GM18498 (cell line): ENCODE measurements around the gene MRGPRX2.

Source experiments
- ATAC-seq: cut with Tn5 transposase; IDR thresholded peaks from one replicate; pipeline ENCODE4 v1.9.1; 2021; ENCODE audit warnings: mild to moderate bottlenecking, moderate library complexity; ENCODE audit not compliant: unreplicated experiment

The MRGPRX2 gene

DNA sequence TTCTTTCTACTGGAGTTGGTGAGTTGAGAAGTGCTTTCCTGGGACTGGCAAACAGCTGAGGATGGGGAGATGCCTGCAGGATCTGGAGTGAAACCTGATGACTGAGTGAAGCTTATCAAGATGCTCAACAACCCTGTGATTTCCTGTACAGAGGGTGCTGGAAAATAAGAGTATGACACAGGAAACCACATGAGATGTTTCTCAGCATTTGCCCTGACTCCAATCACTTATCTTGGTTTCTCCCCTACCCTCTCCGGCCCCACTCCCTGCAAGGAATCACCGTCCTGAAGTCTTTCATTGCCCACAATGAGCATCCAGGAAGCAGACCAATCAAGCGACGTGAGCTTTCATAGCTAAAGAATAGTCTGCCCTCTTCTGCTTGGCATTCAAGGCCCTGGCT is at the start of gene MRGPRX2:
Gene MRGPRX2 (minus strand): TSS at position 89 of the 400 bp plus-strand sequence. CDS start 4,315 bp downstream, outside the sequence.
- no peak for ATAC-seq

DNA sequence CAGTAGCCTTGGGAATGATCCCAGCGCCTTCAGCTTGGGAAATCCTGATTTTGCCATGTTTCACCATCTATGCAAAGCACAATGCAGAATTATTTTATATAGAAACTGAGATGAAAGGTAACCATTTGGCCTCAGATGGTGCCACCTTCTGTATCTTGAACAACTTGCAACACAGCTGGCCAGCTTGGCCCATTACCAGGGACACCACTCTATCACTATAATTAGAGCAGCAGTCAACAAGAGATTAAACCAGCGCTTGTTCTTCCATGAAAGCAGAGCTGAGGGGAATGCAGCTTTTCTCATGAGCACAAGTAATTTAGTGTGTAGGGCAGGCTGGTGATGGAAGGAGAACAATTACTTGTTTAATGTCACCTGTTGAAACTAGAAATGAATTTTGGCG is 49.8 kb upstream of the MRGPRX2 start:
- no peak for ATAC-seq

DNA sequence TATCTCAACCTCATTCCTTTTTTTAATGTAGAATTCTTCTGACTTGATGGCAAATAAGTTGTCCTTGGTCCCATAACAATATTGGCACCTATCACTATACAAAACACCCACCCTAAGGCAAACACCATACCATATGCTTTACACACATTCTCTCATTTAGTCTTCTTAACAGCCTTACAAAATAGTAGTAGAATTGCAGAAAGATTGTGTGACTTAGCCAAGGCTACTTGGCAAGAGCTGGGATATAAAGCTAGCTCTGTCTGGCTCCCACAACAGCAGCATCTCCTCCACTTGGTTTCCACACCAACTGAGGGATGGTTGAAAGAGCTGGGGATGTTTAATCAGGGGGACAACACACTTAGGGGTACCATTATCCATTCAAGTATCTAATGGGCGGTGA is 46.6 kb upstream of the MRGPRX2 start:
- no peak for ATAC-seq

DNA sequence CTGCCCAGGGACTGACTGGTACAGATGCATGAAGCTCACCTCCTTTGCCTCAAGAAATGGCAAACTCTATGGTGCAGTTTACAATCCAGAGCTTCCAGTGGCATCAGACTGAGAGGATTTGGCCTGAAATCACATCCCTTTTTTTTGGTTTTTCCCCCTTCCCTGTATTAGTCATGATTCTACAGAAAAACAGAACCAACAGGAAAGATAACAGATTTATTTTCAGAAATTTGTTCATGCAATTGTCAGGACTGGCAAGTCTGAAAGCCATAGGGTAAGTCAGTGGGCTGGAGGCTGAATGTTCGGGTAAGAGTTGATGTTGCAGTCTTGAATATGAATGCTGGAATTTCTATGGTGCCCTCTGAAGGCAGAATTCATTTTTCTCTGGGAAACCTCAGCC is 44.5 kb upstream of the MRGPRX2 start:
- ATAC-seq: no peak

DNA sequence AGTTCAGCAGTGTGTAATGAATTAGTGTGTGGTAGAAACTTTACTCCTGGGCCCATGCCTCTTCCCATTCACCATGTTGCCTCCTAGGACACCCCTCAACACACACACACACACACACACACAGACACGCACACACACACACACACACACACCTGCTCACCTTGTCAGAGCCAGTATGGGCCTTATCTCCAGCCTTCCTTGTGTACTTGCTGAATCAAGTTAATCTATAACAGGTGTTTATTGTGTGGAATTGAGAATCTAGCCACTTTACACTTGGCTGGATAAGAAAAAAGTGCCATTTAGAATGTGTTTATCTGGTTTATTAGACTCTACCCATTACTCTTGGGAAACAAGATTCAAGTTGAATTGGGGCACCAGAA is 42.0 kb upstream of the MRGPRX2 start:
- ATAC-seq: no peak

DNA sequence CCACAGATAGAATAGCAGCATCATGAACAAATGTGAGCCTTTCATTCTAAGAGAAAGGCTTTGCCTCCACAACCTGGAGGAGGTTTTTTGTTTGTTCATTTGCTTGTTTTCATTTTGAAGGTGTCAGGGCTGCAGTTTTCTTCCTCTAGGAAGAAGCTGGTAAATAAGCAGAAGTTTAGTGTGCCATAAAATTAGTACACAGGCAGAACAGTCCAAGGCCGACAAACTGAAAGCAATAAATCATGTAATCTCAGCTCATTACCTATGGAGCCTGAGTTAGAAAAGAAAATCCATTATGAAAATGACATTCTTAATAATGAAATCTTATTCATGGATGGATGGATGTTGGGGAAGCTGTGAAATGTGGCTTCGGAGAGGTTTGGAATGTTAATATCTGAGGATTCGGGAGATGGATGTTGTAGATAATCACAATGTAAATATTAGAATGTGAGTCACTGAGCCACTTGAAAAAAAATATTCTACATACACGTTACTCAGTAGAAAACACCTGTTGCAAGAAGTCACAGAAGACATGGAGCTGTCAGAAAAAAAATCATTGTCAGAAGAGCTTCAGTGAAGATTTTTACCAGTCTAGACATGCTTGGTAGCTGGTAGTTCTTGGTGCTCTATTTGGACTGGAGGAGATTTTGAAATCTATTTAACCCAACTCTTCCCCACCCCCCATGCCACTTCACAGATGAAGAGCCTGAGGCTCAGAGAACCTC is 41.4 kb upstream of the MRGPRX2 start:
- no peak for ATAC-seq

DNA sequence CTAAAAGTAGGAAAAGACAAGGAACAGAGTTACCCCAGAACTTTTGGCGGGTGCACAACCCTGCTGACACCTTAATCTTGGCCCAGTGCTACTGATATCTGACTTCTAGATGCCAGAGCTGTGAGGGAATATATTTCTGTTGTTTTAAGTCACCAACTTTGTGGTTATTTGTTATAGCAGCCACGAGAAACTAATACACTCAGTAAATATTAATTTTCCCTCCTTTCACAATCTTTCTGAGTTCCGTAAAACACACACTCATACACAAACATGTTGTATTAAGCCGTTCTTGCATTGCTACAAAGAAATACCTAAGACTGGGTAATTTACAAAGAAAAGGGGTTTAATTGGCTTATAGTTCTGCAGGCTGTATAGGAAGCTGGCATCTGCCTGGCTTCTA is 40.4 kb upstream of the MRGPRX2 start:
- no peak for ATAC-seq

DNA sequence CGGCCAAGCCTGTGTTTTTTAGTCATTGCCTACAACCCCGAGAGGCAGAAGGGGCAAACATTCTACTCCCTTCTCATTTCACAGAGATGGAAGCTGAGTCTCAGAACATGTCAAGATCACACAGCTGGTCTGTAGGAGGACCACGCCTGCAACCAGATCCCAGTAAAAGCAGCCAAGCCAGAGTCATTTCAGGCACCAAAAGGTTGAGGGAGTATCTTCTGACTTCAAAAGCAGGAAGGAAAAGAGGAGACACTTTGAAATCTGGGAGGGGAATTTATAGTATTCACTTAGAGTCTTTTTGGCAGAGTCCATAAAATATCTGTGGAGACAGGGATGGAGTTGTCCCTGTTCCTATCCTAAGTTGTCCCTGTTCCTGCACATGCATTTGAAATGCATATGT is 38.6 kb upstream of the MRGPRX2 start:
- ATAC-seq: no peak

DNA sequence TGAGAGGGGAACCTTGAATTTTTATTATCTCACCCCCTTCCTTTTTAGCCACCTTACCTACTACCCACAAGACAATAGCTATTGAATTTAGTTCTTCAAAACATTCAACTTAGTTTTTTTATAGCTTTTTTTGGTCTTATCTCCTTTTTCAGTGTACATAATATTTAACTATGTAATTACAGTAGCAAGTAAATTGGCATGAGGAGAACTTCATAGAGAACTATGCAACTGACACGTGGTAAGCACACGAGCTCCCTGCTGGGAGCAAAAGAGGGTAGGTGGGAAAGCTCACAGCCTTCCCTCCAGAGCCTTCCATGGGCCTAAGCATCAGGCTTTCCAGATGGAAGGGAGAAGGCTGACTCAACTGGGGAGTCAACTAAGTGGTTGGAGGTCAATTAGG is 34.3 kb upstream of the MRGPRX2 start:
- no peak for ATAC-seq

DNA sequence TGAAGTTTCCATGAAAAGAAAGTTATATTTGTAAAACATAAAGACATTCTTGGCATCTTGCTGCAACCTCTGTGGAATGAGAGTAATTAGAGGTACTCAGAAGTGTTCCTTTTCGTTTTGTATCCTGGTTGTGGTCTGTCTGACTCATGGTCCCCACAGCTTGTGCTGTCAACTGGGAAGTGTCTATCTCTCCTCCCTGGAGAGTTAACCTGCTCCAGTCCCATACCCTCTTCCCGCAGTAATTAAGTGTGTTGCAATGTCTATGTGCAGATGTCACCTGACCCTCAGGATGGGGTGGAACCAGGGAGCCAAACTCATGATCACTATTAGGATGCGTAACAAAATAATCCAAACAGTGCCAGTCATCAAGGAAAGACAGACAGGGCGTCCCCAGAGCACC is 33.5 kb upstream of the MRGPRX2 start:
- ATAC-seq: no peak

DNA sequence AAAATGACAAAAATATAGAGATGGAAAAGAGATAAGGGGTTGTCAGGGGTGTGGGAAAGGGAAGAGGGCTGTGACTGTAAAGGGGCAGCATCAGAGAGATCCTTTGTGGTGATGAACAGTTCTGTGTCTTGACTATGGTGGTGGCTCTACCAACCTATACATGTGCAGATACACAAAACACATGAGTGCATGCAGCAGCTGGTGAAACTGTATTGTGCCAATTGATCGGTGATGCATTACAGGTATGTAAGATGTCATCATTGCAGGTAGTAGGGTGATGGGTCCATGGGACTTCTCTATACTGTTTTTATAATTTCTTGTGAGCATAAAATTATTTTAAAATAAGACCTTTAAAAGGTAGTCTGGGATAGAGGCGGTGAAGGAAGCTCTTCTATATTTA is 32.3 kb upstream of the MRGPRX2 start:
- ATAC-seq: no peak

DNA sequence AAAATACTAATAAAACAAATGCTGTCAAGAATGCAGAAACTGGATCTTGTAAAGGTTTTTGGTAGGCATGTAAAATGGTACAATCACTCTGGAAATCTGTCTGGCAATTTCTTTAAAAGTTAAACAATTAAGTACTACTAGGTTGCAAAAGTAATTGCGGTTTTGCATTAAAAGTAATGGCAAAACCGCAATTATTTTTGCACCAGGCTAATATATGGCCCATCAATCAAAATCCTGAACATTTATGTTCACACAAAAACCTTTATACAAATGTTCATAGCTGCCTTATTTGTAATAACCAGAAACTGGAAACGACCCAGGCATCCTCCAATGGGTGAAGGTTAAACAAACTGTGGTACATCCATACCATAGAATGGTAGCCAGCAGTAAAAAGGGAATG is 31.8 kb upstream of the MRGPRX2 start:
- no peak for ATAC-seq

DNA sequence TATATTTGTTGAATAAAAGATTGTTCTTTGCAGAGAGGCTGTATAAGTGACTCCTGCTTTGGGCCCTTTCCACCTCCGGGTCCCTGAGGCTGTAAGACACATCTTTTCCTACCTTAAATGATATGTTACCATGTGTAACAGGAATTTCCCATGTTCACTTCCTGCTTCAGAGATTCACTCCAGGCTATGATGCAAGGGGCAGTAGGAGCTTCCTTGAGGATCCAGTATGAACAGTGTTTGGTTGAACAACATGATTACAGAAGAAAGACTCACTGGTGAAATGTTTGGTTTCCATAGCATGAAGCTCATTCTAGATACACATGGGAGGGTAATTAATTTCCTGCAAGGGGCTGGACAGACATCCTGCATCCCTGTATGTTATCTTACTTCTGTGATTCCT is 30.8 kb upstream of the MRGPRX2 start:
- ATAC-seq: no peak

DNA sequence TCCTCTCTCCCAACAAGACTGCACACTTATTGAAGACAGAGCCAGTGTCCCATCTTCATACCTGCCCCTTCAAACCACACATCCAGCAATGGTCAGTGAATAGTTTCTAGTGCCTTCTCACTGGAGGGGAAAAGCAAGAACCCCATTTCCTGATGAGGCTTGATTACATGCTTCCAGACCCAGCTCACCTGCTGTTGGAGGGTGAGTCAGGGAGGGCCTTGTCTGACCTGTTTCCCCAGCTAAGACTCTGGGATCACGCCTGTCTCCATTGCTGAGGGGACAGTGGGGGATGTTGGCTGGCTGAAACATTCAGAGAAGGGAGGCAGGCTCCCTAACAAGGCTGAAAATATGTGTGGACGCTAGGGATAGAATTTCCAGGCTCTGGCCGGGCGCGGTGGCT is 28.9 kb upstream of the MRGPRX2 start:
- ATAC-seq: no peak

DNA sequence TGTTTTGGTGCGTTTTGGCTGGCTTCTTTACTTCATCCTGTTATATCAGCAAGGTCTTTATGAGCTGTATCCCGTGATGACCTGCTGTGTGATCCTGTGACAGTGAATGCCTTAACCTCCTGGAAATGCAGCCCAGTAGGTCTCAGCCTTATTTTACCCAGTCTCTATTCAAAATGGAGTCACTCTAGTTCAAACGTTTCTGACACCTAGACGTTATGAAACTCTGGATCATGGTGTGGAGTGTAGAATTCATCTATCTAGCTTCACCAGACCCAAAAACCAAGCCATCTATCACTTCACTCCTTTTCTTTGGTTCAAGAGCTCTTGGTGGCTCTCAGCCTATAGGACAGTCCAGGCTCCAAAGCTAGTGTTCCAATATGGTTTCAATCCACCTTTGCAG is 28.3 kb upstream of the MRGPRX2 start:
- ATAC-seq: no peak

DNA sequence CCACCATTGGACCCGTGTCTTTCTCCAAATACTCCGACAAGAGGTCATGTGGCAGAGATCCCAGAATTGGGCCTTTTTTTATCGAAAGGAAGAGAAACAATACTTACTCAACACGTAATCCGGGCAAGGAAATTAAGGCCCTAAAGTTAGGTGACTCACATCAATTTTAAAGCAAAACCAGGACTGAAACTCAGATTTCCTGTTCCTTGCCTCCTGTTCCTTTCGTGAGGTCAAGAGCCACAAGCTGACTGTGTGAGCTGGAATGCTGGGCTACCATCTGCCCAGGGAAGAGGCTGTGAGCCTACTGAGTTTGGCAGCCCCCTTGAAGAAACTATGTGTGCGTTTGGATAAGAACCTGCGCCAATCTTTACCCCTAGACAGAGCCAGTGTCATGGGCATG is 27.1 kb upstream of the MRGPRX2 start:
- ATAC-seq: no peak

DNA sequence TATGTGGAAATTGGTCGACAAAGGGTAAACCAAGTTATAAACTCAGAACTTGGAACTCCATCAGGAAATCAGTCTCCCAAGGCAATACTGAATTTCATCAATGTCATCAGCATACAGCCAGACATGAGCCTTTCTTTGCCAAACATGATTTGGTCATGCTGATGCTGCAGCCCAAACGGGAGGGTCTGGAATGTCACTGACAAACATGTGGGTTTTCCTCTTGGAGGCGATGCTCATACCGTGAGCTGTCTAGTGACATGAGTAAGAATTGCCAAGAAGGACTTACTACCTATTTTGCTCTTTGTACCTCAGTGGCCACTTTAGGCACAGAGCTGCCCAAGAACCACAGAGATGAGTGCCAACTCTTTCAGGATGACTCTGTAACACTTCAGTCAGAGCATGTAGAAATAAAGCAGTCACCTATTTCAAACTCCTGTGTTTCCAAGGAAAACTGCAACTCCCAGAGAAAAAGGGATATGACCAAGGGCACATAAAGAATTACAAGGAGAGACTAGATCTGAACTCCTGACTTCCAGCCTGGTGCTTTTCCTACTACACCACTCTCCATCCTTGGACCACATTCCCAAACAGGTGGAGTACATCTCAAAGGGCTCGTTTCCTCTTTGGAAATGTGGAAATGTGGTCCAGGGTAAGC is 24.3 kb upstream of the MRGPRX2 start:
- no peak for ATAC-seq

DNA sequence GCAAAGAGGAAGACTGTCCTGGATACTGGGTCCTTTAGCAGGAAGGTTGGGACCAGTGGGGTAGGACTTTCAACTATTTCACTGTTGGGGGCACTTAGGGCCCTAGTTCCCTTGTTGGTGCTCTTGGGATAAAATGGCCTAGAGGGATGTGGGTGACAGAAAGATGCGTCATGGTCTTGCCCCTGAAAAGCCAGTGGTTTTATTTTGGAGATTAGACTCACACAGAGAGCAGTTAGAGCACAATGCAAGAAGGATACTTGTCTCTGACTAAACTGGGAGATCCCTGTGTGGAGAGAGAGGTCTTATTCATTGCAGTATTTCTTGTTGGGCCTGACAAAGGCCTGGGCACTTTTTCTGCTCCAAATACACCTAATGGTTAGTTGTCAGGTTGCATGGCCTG is 22.6 kb upstream of the MRGPRX2 start:
- ATAC-seq: no peak

DNA sequence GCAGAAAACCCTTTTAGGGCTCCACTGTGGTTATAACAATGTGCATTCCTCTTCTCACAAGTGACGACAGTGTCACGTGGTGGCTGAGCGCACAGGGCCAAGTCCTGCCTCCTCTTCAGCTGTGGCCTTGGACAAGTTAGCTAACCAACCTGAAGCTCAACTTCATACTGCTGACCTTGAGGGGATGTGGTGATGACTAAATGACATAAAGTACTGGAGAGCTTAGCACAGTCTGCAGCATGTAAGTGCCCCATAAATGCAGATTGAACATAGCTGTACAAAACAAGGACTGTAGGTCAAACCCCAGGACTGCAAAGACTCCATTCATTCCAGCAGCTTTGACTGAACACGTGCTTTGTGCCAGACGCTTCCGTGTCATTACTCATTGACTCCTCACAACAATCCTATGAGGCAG is 20.1 kb upstream of the MRGPRX2 start:
- no peak for ATAC-seq

DNA sequence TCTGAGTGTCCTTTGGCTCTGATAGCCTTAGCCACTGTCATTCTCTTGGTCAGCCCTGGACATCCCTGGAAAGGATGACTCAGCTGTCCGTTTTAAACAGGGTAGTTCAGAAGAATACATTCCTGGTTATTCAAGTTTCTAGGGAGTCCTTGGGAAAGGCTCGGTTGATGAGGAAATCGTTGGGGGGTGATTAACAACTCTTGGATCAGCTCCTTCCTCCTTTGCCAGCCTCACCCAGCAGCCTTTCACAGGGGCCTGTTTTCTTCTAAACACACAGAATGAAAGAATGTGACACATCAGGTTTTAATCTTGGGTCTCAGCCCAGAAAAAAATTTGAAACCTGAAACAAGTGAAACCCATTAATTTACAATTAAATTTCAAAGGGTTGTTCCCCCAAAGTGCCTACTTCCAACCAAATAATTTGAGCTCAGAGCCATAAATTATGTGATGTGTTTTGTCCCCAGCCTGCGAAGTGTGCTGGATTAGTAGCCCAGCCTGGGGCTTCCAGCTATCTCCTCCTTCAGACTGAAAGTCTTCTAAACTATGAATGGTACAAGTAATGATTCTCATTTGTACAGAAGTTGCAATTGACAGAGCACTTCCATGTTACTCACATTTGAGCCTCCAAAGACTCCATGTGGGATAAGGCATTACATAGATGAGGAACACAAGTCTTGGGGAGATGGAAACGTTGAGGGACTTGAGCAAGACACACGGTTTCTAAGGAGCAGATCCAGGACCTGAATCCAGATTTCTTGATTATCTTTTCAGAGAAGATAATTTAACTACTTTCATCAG is 19.3 kb upstream of the MRGPRX2 start:
- ATAC-seq: no peak

DNA sequence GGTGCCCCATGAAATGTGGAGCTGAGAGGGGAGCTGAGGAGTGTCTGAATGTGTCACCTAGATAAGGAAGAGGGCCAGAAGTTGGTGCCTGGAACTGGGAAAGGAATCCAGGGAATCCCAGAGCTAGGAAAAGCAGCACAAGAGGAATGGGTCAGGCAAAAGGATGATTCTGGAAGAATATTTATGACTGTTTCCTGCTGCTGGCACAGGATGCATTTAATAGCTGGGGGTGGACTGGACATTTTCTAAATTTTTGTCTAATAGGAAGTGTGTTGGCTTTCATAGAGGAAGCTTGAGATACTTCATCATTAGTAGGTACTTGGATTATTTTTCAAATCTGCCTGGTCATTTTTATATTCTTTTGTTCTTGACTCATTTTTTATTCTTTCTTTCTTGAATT is 17.4 kb upstream of the MRGPRX2 start:
- ATAC-seq: no peak
